HG02642 (cell line): ENCODE measurements around the gene CABP1.

Experiments
- ATAC-seq: cut with Tn5 transposase; IDR thresholded peaks from one replicate; pipeline ENCODE4 v1.9.1; 2021; ENCODE audit warnings: mild to moderate bottlenecking; ENCODE audit not compliant: unreplicated experiment, poor library complexity

Gene CABP1

DNA sequence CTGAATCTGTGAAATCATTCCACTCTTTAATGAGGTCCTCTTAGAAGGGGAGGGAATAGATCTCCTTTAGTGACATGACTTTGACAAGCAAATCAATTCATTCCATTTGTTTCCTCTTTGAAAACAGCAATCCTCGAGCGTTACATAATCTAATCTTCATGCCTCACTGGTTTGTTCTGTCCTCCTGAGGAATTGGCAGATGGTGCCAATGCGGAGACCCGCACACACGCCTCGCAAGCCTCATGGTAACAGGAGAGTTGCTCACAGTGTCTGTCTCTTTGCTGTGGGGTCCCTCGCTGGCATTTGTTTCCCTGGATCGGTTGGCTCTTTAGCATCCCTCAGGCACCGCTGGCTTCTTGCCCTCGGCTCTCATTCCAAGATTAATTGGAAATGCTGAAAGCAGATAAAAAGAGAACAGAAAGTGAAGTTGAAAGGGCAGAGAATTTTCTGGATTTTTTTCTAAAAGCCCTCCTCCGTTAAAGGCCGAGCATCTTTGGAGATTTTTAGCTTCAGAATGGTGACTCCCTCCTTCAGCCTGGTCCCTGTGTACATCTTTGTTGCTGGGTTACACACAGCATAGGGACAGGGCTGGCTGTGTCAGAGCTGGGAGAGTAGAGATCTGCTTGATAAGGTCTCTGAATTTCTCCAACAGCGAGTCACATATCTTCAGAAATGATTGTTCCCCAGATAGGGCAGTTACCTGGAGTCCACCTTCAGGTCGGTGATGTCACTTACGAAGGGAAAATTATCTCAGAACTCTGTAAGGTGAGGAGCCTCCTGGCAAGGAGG is 10.1 kb upstream of the CABP1 start:
- ATAC-seq = no peak

DNA sequence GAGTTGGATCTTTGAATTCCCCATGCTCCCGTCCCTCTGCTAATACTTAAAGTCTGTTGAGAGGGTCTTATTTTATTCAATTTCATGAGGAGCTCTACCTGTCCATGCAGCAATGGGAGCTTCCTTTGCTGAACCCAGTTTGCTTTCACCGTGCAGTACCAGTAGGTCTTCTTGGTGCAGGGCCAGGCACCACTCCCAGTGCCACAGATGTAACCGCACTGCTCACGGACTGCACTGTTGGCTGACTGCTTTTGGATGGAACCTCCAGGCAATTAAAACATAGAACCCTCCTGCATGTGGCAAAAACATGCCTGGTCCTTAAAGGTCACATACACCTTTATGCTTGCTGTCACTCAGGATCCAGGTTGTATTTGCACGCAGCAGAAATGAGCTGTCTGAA is 9.3 kb upstream of the CABP1 start:
- ATAC-seq = no peak

DNA sequence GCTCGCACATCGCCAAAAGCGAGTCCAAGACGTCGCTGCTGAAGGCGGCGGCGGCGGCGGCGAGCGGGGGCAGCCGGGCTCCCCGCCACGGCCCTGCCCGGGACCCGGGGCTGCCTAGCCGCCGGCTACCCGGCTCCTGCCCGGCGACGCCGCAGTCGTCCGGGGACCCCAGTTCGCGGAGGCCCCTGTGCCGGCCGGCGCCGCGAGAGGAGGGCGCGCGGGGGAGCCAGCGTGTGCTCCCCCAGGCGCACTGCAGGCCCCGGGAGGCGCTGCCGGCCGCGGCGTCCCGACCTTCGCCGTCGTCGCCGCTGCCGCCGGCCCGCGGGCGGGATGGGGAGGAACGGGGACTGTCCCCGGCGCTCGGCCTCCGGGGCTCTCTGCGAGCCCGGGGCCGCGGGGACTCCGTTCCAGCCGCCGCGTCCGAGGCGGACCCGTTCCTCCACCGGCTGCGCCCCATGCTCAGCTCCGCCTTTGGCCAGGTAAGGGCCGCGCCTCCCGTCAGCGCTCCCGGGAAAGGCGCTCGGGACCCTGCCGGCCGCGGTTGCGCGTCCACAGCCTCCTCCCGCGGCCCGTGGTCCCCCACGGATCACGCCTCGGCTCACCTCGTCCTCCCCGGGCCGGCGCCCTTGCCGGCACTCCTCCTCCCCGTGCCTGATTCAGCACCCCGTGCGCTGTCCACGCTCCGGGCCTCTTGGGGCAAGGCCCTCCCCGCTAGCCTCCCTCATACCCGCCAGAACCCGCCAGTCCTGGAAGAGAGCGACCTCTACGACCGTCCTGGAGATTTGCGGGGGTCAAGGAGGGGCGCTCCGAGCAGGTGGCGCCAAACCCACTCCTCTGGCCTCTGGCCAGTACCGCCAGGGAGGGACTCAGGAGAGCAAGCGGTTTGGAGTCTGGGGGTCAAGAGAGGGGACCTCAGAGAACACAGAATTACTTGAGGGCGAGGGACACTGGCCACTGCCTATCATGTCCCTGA is 721 bp downstream of the CABP1 start:
- ATAC-seq = peak; percentile 49

DNA sequence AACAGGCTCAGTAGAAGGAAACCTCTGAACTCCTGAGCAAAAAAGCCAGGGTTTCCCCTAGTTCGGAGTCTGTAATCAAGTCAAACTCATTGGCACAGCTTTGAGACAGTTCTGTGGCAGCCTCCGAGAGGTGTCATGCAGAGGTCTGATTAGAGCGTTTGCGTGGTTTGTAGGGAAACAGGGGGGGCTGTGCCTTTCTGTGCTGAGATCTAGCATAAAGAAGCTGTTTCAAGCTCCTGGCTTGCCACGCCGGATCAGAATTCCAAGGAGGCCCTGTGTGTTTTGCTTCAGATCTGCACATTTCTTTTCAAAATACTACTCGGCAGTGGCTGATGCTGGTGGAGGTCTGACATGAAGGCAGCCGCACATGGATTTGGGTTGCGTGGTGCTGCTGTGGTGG is 1.7 kb downstream of the CABP1 start:
- no peak for ATAC-seq

DNA sequence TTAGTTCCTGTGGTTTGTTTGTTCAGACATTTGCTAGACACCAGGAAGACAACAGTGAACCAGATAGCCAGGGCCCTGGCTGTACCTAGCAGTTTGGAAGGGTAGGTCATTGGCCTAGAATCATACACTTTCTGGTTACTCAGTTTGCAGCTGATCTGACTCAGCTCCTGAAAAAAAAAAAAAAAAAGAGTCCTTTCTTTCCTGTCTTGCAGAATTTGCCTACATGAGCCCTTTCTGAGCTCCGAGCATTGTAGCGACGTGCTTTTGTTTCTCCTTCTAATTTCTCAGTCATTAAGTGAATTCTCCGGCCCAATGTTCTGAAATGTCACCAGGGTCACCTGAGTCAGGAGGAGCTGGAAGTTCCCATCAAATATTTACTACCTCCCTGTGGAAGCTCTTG is 2.4 kb downstream of the CABP1 start:
- no peak for ATAC-seq

DNA sequence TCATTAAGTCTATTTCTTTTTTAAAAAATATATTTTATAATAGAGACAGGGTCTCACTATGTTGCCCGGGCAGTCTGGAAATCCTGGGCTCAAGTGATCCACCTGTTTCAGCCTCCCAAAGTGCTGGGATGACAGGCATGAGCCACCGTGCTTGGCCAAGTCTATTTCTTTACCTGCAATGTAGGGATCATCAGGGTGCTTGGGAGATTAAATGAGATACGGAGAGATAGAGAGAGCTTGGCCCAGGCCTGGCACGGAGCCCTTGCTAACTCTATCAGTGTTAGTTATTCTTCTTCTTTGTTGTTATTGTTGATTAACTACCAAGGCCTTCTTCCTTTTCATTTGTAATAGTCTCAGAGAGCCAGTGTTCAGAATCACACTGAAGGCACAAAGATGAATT is 3.1 kb downstream of the CABP1 start:
- ATAC-seq = no peak

DNA sequence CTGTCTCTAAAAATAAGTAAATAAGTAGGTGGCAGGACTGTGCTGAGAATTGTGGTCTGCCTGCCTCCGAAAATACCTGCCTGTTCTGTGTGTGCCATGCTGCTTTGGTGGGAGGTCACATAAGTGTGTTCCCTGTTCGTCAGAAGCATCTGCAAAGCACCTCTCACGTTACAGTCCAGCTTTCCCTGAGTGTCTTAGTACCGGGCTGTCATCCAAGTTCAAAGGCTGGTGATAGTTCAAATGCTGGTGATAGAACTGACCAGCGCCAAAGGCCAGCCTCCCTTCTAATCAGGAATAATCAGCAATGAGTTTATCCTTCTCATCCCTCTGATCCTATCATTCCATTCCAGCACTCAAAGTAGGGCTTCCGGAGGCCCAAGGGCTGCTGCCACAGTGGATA is 5.6 kb downstream of the CABP1 start:
- ATAC-seq = no peak

DNA sequence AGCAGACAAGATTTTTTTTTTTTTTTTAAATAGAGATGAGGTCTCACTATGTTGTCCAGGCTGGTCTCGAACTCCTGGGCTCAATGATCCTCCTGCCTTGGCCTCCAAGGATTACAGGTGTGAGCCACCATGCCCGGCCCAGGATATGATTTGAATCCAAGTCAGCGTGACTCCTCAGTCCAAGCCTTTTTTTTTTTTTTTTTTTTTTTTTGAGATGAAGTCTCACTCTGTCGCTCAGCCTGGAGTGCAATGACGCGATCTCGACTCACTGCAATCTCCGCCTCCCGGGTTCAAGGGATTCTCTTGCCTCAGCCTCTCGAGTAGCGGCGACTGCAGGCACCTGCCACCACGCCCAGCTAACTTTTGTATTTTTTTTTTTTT is 6.9 kb downstream of the CABP1 start:
- no peak for ATAC-seq

DNA sequence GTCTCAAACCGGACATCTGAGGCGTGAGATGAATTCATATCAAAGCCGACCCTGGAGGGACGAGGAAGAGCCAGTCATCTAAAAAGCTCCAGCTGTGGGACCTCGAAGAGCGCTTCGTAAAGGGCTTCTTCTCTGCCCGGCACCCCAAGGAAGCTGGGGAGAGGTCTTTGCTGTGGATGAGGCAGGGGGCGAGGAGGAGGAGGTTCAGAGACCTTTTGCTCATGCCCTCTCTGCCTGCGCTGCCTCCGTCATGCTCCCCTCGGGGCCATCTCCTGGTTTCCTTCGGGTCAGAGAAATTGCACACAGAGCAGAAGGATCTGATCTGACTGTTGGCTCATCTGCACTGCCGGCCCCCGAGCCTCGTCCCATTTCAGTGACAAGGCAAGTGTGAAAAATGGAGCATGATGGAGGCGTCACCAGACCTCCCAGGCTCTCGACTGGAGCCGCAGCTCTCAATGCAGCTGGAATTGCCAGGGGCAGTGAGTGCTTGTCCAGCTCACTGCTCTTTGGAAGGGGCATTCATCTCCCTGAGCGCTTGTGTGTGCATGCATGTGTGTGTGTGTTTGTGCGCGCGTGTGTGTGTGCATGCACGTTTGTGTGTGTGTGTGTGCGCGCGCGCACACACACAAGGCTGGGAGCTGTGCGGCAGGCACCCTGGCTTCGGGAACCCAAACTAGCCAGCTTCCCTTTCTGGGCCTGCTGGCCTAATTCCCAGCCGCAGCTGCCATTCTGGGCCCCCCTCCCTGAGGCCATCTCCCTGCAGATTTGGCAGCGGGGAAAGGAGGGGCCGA is 9.2 kb downstream of the CABP1 start:
- ATAC-seq = no peak

DNA sequence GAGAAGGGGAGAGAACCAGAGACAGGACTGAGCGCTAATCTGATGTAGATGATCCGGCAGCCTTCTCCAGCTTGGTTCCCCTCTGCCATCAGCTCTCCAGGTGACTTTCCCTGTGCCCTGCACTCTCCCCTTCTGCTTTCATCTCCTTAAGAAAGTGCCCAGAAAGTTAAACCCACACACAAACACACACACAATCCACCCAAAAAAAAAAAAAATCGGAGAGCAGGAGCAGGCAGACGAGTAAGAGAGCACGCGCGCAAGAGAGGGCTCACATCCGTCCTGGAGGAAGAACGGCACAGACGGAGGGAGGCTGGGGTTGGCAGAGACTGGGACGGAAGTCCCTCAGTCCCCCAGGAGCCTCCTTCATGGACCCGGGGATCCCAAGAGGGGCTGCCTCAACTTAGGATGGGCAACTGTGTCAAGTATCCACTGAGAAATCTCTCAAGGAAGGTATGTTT is 9.8 kb downstream of the CABP1 start:
- ATAC-seq = no peak

DNA sequence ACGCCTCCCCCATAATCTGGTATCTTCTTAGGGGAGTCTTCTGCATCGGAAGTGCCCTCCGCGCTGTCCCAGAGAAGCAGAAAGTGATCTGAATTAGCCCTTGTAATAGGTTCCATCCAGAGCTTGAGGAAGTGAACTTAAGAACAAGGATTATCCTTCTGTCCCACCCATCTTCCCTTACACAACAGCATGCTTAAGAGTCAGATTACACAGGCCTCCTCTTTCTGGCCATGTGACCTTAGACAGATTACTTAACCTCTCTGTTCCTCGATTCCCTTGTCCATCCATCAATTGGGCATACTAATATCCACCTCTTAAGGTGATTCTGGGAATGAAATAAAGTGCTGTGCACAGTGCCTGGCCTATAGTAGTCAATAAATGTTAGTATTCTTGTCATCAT is 11.4 kb downstream of the CABP1 start:
- no peak for ATAC-seq

DNA sequence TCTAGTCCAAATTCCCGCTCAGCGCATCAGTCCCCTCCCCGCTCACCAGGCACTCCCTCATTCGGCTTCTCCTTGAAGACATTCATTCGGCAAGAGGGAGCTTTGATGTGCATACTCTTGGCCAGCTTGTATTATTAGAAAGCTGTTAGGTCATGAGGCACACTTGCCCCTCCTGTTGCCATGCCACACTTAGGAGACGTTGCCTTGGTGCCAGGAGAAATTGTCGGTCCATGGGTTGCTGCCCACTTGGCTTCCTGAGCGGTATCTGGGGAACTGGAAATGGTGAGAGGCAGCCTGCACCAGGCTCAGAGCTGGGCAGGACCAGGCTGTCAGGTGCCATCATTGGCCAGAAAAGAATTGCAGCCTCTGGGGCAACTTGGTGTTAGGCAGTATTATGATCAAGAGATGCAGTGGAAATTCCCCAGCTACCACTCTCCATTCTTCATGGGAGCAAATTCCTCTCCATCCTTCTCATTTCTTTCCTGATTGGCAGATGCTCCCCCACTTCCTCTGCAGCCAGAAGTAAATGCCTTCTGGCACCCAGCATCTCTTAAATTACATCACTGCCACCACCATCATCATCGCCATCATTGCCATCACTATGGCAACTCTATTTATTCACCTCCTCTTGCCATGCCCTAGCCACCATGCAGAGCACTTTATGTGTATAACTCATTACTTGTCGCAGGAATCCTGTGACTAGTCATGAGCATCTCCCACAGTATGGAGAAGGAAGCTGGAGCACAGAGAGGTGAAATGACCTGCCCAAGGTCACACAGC is 12.4 kb downstream of the CABP1 start:
- ATAC-seq = no peak

DNA sequence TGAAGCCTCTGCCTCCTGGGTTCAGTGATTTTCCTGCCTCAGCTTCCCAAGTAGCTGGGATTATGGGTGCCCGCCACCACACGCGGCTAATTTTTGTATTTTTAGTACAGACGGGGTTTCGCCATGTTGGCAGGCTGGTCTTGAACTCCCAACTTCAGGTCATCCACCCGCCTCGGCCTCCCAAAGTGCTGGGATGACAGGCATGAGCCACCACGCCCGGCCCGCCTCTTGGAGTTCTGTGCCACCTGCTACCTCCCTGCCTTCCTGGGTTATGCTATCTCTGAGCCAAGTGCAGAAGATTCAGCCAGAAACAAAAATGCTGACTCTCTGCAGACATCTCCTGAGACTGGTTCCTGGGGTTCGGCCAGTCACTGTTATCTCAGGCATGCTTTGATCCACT is 13.2 kb downstream of the CABP1 start:
- no peak for ATAC-seq

DNA sequence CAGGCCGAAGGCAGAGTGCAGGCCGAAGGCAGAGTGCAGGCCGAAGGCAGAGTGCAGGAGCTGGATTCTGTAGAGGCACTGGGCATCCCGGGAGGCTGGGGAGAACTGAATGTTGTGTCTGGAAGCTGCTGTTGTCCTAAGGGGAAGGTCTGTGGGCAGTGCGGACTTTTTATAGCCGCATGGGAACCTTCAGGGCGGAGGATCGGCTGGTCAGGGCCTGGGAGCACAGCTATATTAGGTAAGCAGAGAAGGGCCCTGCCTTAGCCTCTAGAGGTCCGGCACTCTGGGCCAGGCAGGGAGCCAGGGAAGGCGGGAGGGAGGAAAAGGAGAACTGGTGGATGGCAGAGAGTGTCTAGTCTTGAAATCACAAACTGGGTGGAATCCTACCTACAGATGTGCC is 14.2 kb downstream of the CABP1 start:
- no peak for ATAC-seq

DNA sequence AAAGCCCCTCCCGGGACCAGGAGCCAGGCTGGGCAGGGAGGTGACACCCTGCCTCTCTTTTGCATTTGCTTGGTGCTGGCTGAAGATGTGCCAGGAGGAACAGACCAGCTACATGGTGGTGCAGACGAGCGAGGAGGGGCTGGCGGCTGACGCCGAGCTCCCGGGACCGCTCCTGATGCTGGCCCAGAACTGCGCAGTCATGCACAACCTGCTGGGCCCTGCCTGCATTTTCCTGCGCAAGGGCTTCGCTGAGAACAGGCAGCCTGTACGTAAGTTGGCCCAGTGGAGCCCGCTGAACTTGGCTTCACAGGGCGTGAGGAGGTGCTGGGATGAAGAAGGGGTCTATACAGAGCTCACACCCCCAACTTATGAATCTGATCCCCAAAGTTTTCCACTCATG is 15.6 kb downstream of the CABP1 start:
- ATAC-seq = no peak

DNA sequence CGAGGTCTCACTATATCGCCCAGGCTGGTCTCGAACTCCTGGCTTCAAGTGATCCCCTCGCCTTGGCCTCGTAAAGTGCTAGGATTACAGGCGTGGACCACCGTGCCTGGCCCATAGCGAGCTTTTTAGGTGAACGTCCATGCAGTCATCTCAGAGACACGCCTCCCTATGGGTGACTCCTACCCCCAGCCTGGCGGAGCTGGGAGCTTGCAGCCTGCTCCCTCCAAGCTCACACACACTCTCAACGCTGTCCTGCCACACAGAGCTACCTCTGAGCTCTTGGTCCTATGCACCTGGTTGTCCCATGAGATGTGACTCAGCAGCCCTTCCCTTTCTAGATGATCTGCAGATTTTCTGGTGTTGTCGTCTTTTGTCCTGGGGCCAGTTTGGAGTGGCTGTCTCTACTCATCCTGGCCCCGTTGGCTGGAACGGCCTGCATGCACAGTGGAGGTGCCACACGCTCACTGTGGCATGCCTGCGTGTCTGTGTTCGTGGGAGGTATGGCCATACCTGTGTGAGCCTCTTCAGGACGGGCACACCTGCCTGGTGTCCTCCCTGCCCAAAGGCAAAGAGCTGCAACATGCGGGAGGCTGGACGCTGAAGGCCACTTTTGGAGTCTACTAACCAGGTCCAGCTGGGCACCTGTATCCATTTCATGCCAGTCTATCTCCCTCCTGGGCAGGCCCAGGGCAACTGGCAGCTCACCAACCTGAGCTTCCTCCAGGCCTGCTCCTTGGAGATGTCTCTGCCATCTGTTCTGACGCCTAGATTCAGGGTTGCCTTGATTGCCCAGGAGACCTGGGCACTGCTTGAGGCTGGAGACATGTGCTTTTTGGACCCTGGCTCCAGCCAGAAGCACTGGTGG is 18.1 kb downstream of the CABP1 start:
- no peak for ATAC-seq

DNA sequence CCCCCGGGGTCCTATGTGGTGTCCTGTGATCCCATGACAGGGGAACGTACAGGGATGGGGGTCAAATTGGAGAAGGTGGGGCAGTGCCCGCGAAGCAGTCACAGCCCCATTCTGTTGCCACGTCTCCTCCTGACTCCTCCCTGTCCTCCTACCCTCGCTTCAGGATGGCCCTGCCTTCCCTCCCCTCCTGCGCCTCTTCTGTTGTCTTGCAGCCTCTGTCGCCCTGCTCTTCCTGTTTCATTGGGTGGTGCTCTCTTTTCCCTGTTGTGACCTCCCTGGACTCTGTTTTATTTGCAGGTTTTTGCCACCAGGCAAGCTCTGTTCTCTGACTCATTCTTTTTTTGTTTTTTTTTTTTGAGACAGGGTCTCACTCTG is 18.7 kb downstream of the CABP1 start:
- no peak for ATAC-seq

DNA sequence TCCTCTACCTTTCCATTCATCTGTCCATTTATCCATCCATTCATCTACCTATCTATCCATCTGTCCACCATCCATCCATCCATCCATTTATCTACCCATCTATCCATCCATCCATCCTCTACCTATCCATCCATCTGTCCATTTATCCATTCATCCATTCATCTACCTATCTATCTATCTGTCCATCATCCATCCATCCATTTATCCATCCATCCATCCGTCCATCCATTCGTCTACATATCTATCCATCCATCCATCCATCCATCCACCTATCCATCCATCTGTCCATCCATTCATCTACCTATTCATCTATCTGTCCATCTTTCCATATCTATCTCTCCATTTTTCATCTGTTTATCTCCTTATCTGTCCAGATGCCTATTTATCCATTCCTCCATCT is 21.0 kb downstream of the CABP1 start:
- no peak for ATAC-seq

DNA sequence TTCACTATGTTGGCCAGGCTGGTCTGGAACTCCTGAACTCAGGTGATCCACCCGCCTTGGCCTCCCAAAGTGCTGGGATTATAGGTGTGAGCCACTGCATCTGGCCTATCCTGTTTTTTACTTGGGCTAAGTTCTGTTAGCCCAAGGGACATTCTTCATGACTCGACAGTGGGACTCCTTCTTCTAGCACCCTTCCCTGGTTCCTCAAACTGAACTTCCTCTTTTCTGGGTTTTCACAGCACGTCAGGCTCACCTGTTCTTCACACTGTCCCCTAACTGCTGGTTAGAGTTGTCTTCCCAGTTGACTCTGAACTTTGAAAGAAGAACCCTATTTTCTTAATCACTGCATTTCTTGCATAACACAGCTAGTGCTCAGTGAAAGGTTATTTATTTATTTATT is 22.5 kb downstream of the CABP1 start:
- no peak for ATAC-seq
